WERI-Rb-1 (cell line): ENCODE data around the gene LRP2.

Experiments
- DNase-seq: peaks from one replicate; pipeline ENCODE4 v3.0.0-alpha.2; 2020
- H3K27ac ChIP-seq: fragments of 250-450 bp; sonication (Bioruptor Pico); 2 replicates; pipeline ENCODE4 v1.5.1; 2020; ENCODE audit warnings: mild to moderate bottlenecking, moderate library complexity
- H3K27me3 ChIP-seq: fragments of 250-450 bp; sonication (Bioruptor Pico); 2 replicates; pipeline ENCODE4 v1.5.1; 2021; ENCODE audit warnings: mild to moderate bottlenecking, low read depth, moderate library complexity; ENCODE audit not compliant: insufficient read depth, severe bottlenecking
- H3K36me3 ChIP-seq: fragments of 250-450 bp; sonication (Bioruptor Pico); 2 replicates; pipeline ENCODE4 v1.5.1; 2020; ENCODE audit warnings: mild to moderate bottlenecking, moderate library complexity
- H3K4me3 ChIP-seq: 2 replicates; pipeline ENCODE4 v1.5.1; 2011; ENCODE audit warnings: low read depth, mild to moderate bottlenecking, control low read depth, low read length
- H3K9me3 ChIP-seq: fragments of 250-450 bp; sonication (Bioruptor Pico); 2 replicates; pipeline ENCODE4 v1.5.1; 2021; ENCODE audit warnings: mild to moderate bottlenecking, moderate library complexity; ENCODE audit not compliant: severe bottlenecking
- CTCF ChIP-seq: IDR thresholded peaks from 2 replicates; pipeline ENCODE4 v1.5.1; 2011; ENCODE audit warnings: low read depth, mild to moderate bottlenecking, control low read depth, inconsistent platforms, low read length

Gene LRP2

DNA sequence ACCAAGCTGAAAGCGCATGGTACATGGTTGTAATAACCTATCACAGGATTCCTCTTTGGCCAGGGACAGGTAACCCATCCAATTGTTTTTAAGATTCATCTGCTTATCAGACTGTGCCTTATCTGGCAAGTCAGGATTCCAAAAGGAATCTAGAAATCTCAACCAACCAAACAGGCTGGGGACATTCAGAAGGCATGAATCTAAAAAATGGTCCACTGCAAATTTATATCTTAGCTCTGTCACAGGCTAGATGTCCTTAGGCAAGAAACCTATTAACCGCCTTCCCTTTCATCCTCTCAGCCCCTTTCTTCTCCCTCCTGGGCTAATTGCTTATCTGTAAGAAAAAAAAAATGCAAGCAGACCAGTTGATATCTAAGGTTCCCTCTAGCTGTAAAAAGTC, 4.3 kb downstream of the LRP2 start:
- Histone ChIP-seq H3K27ac (no peak overlapping the region), H3K9me3 (peaks cover 3% of the 10 kb centered on the region), H3K4me3 (no peak overlapping the region), H3K36me3 (no peaks in the 10 kb centered on the region), H3K27me3 (peaks cover 44% of the 10 kb centered on the region)
- DNase-seq, result no peak
- TF ChIP-seq CTCF, result no peak

- no peaks in the 10 kb centered on the region for H3K36me3 ChIP-seq
- no peaks in the 10 kb centered on the region for H3K9me3 ChIP-seq
- H3K27me3 ChIP-seq, result peaks cover 23% of the 10 kb centered on the region
- DNase-seq, result no peak
- H3K4me3 ChIP-seq, result no peak overlapping the region
- no peak overlapping the region for H3K27ac ChIP-seq
- TF ChIP-seq CTCF, result no peak
Observed at GRCh38 chr2:169354244-169354643, 8.1 kb downstream of the LRP2 start.

GRCh38 chr2:169351725-169352124, 10.6 kb downstream of the LRP2 start:
- no peak for DNase-seq
- H3K36me3 ChIP-seq, result no peaks in the 10 kb centered on the region
- no peaks in the 10 kb centered on the region for H3K9me3 ChIP-seq
- no peak overlapping the region for H3K27ac ChIP-seq
- no peak for TF ChIP-seq CTCF
- peaks cover 12% of the 10 kb centered on the region for H3K27me3 ChIP-seq
- H3K4me3 ChIP-seq, result no peak overlapping the region

DNA sequence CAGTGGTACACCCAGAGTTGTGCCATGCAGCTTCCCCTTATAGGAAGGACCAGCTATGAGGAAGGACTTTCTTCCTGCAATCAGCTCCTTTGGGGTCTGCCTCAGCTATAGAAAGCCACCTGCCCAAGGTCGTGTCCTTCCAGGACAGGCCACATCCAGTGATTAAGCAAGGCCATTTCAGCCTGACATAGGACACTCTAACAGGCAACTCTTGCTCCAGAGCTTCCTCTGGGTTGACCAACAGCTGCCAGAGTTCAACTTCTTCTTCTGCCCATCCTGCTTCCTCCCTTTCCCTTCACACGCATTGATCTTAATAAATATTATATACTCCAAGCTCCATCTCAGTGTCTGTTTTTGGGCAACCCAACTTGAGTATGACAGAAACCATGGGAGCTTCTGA, 12.8 kb downstream of the LRP2 start:
- Histone ChIP-seq H3K9me3 (no peaks in the 10 kb centered on the region), H3K36me3 (no peaks in the 10 kb centered on the region), H3K27me3 (peaks cover 6% of the 10 kb centered on the region), H3K4me3 (no peak overlapping the region), H3K27ac (no peak overlapping the region)
- DNase-seq, result no peak
- no peak for TF ChIP-seq CTCF

- H3K4me3 ChIP-seq, result no peak overlapping the region
- no peak overlapping the region for H3K27ac ChIP-seq
- DNase-seq, result no peak
- H3K27me3 ChIP-seq, result no peaks in the 10 kb centered on the region
- H3K9me3 ChIP-seq, result no peaks in the 10 kb centered on the region
- TF ChIP-seq CTCF, result no peak
- H3K36me3 ChIP-seq, result no peaks in the 10 kb centered on the region
Observed at GRCh38 chr2:169348321-169349024, 13.9 kb downstream of the LRP2 start.
